ENCODE results near the gene TYMS.
A peak's percentile ranks its signal among the peaks of the same experiment; 100 is the strongest.

Gene TYMS

DNA sequence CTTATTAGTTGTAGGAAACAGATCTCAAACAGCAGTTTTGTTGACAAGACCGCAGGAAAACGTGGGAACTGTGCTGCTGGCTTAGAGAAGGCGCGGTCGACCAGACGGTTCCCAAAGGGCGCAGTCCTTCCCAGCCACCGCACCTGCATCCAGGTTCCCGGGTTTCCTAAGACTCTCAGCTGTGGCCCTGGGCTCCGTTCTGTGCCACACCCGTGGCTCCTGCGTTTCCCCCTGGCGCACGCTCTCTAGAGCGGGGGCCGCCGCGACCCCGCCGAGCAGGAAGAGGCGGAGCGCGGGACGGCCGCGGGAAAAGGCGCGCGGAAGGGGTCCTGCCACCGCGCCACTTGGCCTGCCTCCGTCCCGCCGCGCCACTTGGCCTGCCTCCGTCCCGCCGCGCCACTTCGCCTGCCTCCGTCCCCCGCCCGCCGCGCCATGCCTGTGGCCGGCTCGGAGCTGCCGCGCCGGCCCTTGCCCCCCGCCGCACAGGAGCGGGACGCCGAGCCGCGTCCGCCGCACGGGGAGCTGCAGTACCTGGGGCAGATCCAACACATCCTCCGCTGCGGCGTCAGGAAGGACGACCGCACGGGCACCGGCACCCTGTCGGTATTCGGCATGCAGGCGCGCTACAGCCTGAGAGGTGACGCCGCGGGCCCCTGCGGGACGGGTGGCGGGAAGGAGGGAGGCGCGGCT lies at the start of gene TYMS:
TYMS (plus strand) TSS at position 343 of the 690 bp plus-strand sequence; CDS start at position 433, 90 bp downstream.
- peak within 1 kb of the TSS; percentile 74 for H3K4me3 ChIP-seq (ENCODE audit: low read depth, low read length)
- TF ChIP-seq, protein P1, sequence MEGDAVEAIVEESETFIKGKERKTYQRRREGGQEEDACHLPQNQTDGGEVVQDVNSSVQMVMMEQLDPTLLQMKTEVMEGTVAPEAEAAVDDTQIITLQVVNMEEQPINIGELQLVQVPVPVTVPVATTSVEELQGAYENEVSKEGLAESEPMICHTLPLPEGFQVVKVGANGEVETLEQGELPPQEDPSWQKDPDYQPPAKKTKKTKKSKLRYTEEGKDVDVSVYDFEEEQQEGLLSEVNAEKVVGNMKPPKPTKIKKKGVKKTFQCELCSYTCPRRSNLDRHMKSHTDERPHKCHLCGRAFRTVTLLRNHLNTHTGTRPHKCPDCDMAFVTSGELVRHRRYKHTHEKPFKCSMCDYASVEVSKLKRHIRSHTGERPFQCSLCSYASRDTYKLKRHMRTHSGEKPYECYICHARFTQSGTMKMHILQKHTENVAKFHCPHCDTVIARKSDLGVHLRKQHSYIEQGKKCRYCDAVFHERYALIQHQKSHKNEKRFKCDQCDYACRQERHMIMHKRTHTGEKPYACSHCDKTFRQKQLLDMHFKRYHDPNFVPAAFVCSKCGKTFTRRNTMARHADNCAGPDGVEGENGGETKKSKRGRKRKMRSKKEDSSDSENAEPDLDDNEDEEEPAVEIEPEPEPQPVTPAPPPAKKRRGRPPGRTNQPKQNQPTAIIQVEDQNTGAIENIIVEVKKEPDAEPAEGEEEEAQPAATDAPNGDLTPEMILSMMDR (IDR thresholded peaks at IDR 0.05; ENCODE audit: insufficient read depth, low read depth, low read length, missing control alignments): no peak
- DNase-seq (ENCODE audit: low read depth): peak; percentile 85

DNA sequence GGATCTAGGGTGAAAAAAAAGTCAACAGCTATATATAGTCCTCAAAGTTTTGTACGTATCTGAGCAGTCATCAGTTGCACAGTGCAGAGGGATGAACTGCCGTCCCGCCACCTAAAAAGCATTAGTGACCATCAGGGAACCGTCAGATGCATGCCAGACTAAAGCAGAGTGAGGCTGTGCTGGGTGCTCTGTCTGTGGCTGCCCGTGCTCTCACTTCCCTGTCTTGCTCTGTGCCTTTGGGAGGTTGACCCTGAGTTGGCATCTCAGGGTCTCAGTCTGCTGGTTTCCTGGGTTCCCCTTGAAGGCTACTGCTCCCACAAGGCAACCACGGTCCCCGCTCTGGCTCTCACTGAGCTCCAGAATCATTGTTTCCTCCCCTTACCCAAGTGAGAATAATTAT lies 49.5 kb upstream of the TYMS start:
- TF ChIP-seq, protein P1 (IDR thresholded peaks at IDR 0.05; ENCODE audit: insufficient read depth, low read depth, low read length, missing control alignments): no peak
- DNase-seq (ENCODE audit: low read depth): no peak
- no peak overlapping the region for H3K4me3 ChIP-seq (ENCODE audit: low read depth, low read length)

DNA sequence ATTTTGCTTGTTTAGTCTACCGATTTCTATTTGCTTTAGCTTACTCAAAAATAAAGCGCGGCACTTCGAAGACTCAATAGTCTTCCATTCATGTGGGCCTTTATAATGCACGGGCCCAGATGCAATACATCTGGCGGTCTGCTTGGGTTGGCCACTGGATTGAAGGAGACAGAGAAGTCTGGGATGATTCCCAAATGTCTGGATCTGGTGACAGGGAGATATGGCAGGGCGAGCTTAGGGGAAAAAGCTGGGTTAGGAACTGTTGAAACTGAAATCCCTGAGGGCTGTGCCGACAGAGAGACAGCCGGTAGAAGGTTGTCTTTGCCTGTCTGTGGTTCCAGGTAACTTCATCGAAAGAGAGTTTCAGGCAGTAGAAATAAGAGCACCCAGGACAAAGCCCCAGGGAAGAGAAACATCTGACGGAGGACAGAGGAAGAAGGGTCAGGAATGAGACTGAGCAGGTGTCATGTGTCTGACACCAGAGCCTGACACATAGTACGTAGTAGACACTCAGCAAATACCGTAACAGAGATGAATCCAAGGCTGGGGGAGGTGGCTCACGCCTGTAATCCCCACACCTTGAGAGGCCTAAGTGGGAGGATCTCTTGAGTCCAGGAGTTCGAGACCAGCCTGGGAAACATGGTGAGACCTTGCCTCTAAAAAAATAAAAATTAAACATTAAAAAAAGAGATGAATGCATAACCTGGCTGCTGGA lies 47.1 kb upstream of the TYMS start:
- no peak for DNase-seq (ENCODE audit: low read depth)
- no peak overlapping the region for H3K4me3 ChIP-seq (ENCODE audit: low read depth, low read length)
- TF ChIP-seq, protein P1 (IDR thresholded peaks at IDR 0.05; ENCODE audit: insufficient read depth, low read depth, low read length, missing control alignments): no peak

DNA sequence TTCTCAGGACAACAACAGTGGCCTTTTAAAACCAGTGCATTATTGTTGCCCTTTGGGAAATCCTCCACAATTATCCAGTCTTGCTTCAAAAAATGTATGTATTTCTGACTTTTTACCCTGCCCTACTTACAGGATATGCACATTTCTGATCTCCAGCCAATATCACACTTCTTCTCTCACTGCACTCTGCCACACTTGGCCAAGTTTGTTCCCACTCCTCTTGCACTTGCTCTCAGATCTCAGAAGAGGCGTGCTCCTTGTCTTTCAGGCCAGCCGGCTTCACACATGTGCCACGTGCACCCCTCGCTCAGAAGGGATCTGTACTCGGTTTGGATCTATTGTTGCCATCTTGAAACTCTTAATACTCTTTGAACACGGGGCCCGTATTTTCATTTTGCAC lies 45.3 kb upstream of the TYMS start:
- no peak for DNase-seq (ENCODE audit: low read depth)
- no peak overlapping the region for H3K4me3 ChIP-seq (ENCODE audit: low read depth, low read length)
- TF ChIP-seq, protein P1 (IDR thresholded peaks at IDR 0.05; ENCODE audit: insufficient read depth, low read depth, low read length, missing control alignments): no peak

DNA sequence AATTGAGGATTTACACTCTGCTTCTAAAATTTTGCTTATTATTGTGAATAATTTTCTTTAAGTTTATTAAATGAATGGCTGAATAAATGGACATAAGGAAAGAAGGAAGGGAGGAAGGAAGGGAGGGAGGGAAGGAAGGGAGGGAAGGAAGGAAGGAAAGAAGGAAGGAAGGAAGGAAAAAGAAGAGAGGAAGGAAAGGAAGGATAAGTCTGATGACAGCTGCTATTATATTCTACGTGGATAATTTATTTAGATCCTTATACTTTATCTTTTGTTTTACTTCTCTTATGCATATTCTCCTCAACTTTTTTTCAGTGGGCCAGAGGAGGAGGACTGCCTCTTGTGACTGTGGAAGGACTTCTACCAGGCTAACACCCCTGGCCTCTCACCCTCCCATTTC lies 43.3 kb upstream of the TYMS start:
- TF ChIP-seq, protein P1 (IDR thresholded peaks at IDR 0.05; ENCODE audit: insufficient read depth, low read depth, low read length, missing control alignments): no peak
- no peak for DNase-seq (ENCODE audit: low read depth)

DNA sequence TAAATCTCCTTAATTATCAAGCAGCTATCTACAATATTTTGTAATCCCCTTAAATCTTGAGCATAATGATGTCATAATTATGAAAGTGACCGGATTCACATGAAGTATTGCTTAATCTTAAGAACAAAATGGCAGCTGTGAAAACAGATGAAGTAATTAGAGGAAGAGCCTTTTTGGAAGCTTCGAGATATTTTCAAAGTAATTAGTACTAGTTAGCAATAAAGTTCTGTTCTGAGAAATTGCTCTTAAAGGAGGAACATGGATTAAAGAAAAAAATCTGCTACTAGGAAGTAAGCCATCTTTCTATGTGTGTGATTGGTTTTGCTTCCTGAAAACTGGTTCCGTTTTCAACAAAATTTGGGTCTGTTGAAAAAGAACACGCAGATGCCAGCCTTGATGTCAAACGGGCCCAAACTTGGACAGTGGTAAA lies 42.3 kb upstream of the TYMS start:
- TF ChIP-seq, protein P1 (IDR thresholded peaks at IDR 0.05; ENCODE audit: insufficient read depth, low read depth, low read length, missing control alignments): no peak
- no peak for DNase-seq (ENCODE audit: low read depth)

More for the DNA sequence above, 43.3 kb upstream of the TYMS start:
- H3K4me3 ChIP-seq (ENCODE audit: low read depth, low read length): no peak overlapping the region

More for the DNA sequence above, 42.3 kb upstream of the TYMS start:
- H3K4me3 ChIP-seq (ENCODE audit: low read depth, low read length): no peak overlapping the region

Measured in GM12865 (cell line).